ENCODE data around the gene UTP15.
A peak's percentile ranks its signal among the peaks of the same experiment; 100 is the strongest.

UTP15 gene

GRCh38 chr5:73607228-73607627 is 41.7 kb downstream of the UTP15 start:
- no peak overlapping the region for H3K4me3 ChIP-seq (ENCODE audit: low read depth, low read length)
- no peak for DNase-seq (ENCODE audit: low read depth)
- TF ChIP-seq CTCF (IDR thresholded peaks at IDR 0.05; ENCODE audit: low read depth, low read length, missing control alignments) = no peak

GRCh38 chr5:73612799-73613198 is 47.3 kb downstream of the UTP15 start:
- TF ChIP-seq CTCF (IDR thresholded peaks at IDR 0.05; ENCODE audit: low read depth, low read length, missing control alignments) = no peak
- DNase-seq (ENCODE audit: low read depth) = no peak
- H3K4me3 ChIP-seq (ENCODE audit: low read depth, low read length) = no peak overlapping the region

GRCh38 chr5:73615085-73615484 is 49.5 kb downstream of the UTP15 start:
- no peak for TF ChIP-seq CTCF (IDR thresholded peaks at IDR 0.05; ENCODE audit: low read depth, low read length, missing control alignments)
- DNase-seq (ENCODE audit: low read depth) = no peak
- no peak overlapping the region for H3K4me3 ChIP-seq (ENCODE audit: low read depth, low read length)

- TF ChIP-seq CTCF (IDR thresholded peaks at IDR 0.05; ENCODE audit: low read depth, low read length, missing control alignments) = no peak
- H3K4me3 ChIP-seq (ENCODE audit: low read depth, low read length) = no peak overlapping the region
- DNase-seq (ENCODE audit: low read depth) = no peak
These were observed 50.4 kb downstream of the UTP15 start for GRCh38 chr5:73615947-73616346.

- no peak overlapping the region for H3K4me3 ChIP-seq (ENCODE audit: low read depth, low read length)
- peak; percentile 12 for DNase-seq (ENCODE audit: low read depth)
- no peak for TF ChIP-seq CTCF (IDR thresholded peaks at IDR 0.05; ENCODE audit: low read depth, low read length, missing control alignments)
These were observed 52.2 kb downstream of the UTP15 start for GRCh38 chr5:73617510-73618279.

- TF ChIP-seq CTCF (IDR thresholded peaks at IDR 0.05; ENCODE audit: low read depth, low read length, missing control alignments) = no peak
- DNase-seq (ENCODE audit: low read depth) = no peak
- no peak overlapping the region for H3K4me3 ChIP-seq (ENCODE audit: low read depth, low read length)
These were observed 54.2 kb downstream of the UTP15 start for GRCh38 chr5:73619606-73620333.
